Sigmoid colon (tissue), 4 donors: ENCODE data around the gene CSF3R.

ENCODE experiments used
- POLR2AphosphoS5 ChIP-seq, 4 donors: sonication (generic); formaldehyde crosslinking; IDR thresholded peaks; one replicate each; pipeline ENCODE4 v1.6.1; 2017; ENCODE audit warnings: antibody characterized with exemption in 4 of 4
- TF ChIP-seq, protein P1 (sequence below), 4 experiments: fragments of 450-650 bp in 3 of 4; fragments of 200-600 bp in 1 of 4; IDR thresholded peaks; one replicate each; pipeline ENCODE4 v1.5.1; 2016 to 2019; ENCODE audit warnings: antibody characterized with exemption in 4 of 4, mild to moderate bottlenecking in 3 of 4, moderate library complexity in 2 of 4

DNA sequence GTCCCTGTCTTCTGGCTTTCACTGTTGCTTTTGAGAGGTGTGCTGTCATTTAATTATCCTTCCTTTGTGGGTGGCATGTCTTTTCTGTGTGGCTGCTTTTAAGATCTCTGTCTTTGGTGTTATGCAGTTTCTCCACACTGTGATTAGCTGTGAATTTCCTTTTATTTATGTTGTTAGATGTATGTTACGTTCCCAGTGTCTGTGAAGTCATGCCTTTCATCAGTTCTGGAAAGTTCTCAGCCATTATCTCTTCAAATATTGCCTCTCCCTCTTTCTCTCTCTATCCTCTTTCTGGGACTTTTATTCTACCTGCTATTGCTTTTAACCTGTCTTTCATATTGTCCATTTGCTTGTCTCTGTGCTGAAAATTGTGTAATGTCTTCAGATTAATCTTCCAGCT lies 21.0 kb upstream of the CSF3R start:
- TF ChIP-seq, protein P1, sequence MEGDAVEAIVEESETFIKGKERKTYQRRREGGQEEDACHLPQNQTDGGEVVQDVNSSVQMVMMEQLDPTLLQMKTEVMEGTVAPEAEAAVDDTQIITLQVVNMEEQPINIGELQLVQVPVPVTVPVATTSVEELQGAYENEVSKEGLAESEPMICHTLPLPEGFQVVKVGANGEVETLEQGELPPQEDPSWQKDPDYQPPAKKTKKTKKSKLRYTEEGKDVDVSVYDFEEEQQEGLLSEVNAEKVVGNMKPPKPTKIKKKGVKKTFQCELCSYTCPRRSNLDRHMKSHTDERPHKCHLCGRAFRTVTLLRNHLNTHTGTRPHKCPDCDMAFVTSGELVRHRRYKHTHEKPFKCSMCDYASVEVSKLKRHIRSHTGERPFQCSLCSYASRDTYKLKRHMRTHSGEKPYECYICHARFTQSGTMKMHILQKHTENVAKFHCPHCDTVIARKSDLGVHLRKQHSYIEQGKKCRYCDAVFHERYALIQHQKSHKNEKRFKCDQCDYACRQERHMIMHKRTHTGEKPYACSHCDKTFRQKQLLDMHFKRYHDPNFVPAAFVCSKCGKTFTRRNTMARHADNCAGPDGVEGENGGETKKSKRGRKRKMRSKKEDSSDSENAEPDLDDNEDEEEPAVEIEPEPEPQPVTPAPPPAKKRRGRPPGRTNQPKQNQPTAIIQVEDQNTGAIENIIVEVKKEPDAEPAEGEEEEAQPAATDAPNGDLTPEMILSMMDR (IDR thresholded peaks at IDR 0.05) = no peak
- TF ChIP-seq POLR2AphosphoS5 (IDR thresholded peaks at IDR 0.05) = no peak
